GM12892 (cell line): ENCODE results near the gene CCDC112.

Experiments used
- POLR2A ChIP-seq: IDR thresholded peaks from 2 replicates; pipeline ENCODE4 v1.6.1; 2011; ENCODE audit warnings: low read depth, low read length, control low read depth
- POLR2AphosphoS5 ChIP-seq: IDR thresholded peaks from 2 replicates; pipeline ENCODE4 v1.6.1; 2011; ENCODE audit warnings: low read depth, low read length, control low read depth

DNA sequence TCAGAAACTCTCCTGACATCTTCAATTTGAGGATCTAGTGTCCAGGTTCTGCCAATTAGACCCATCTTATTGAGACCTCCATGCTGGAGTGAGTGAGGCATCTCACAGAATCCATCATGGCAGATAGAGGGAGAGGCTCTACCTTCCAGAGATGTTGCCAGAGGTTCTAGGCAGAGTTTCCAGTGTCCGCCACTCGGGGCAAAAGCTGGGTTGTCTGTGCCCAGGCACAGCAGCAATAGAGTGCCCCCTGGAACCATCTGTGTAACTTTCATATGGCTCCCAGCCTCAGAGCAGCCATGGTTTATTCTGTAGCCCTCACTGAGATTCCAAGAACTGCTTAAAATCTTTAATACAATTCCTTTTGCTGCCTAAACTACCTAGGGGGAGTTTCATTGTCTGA, 16.6 kb upstream of the CCDC112 start:
- TF ChIP-seq POLR2A: no peak
- TF ChIP-seq POLR2AphosphoS5: no peak
